Left cardiac atrium (tissue), 4 donors: ENCODE results near the gene IVNS1ABP. TPM values are rescaled to one million over a fixed set of nuclear protein-coding genes. Genes with fewer than 3 reads are reported as not detected.
"Not testable (repeated sequence)": the region's sequence is repeated elsewhere in the genome, so short reads cannot be mapped to it uniquely, and the experiment has no call there.

Experiments used
- ATAC-seq, 2 donors: fragments of 200-7000 bp; cut with Tn5 transposase; one replicate each; pipeline ENCODE4 v1.9.1; 2020; ENCODE audit warnings: mild to moderate bottlenecking in 2 of 2, moderate library complexity in 2 of 2
- DNase-seq: peaks from one replicate; pipeline ENCODE4 v3.0.0-alpha.2; 2020
- intact Hi-C, 2 donors: fragments of 100-400 bp; cut with DNase I; formaldehyde crosslinking; loops; one replicate each; pipeline versions ENCODE4 v1.14.1 to v1.15.1; 2022 to 2023
- long read RNA-seq: library from polyadenylated mRNA; unstranded; transcript quantifications from one replicate; pipeline ENCODE4 v2.0.0, GENCODE V29; 2021
- total RNA-seq, 2 donors: library from RNA; stranded (reverse); fragmentation: NEBNext Ultra II Directional; extraction: Animal tissue kit (Norgen Biotek cat#: 25700); gene quantifications; one replicate each; pipeline ENCODE4 v1.2.1, GENCODE V29; 2021
- donor health status: DM: no; HTN: yes; CAD: no.
- donor health status: DM: no; HTN: yes; CAD: no; lungs with severe emphysema.
- donor health status: DM: yes; HTN: yes; CAD: no.
- donor health status: Dilated cardiomyopathy.

Gene IVNS1ABP
- total RNA-seq, result 10 to 100 TPM; 33.2 to 33.3 TPM
- long read RNA-seq, full-length matches to known transcripts, result 16 of 27 reads
- long read RNA-seq, partial matches to known transcripts, result 8 of 27 reads
- long read RNA-seq, other reads (novel, unspliced or antisense), result 3 of 27 reads

DNA sequence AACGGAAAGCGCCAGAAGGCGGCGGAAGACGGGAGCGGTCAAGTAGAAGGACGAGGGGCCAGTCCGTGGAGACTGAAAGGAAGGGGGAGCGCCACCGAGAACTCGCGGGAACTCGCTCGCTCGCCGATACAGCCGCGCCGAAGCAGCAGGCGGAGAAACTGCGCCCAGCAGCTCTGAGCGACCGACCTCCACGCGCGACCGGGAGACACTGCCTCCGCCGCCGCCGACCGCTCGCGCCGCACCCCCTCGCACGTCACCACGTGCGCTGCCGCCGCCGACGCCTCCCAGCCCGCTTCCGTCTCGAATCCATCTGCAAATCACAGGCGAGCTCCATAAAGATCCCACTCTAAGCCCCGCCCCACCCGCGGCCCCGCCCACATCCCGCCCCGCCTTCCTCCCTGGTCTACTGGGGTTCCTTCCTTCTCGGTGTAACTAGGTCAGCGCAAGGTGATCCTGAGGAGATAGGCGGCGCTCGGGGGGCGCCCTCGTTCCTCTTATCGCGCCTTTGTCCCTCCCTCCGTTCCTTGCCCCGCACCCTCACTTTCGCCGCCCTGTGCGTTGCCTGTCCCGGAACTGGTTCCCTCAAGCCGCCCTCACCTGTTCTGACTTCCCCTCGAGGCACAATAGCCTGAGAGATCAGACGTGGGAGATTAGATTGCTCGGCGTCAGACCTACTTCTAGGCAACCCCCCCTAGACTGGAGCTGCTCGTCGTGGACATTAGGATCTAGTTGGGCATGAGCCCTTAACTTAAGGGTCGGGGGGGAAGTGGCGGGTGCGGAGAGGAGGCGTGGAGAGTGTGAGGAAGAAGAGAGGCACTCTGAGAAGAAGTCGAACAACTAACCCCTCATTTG, at the start of gene IVNS1ABP:
TSS of gene IVNS1ABP (minus strand) at position 210 of the 852 bp plus-strand sequence. CDS start 7,750 bp downstream, outside the sequence.
- DNase-seq (peak; percentile 95), ATAC-seq (peak; percentile 92 to 94)
- intact Hi-C loops, result loop anchor here (5.0 to 10.0 kb wide), 4 partner anchors 168 to 360 kb away; no protein-coding TSS in a partner anchor

DNA sequence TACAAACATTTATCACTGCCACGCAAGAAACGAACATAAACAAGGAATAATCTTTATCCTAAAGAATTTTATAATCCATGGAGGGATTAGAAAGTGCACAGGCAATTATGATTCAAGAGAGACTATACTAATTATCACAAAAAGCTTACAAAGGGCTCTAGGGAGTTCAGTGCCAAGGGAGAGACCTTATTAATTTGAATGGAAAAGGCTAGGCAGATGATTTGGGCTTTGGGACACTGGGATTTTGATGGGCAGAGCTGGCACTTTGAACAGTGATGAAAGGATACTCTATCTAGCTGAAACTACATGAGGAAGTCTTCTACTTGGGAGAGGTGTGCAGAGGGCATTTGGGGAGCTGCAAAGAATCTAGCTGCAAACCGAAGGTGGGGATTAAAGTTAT, 48.9 kb upstream of the IVNS1ABP start:
- DNase-seq (no peak), ATAC-seq (no peak)
- intact Hi-C loops, result no loop called here

DNA sequence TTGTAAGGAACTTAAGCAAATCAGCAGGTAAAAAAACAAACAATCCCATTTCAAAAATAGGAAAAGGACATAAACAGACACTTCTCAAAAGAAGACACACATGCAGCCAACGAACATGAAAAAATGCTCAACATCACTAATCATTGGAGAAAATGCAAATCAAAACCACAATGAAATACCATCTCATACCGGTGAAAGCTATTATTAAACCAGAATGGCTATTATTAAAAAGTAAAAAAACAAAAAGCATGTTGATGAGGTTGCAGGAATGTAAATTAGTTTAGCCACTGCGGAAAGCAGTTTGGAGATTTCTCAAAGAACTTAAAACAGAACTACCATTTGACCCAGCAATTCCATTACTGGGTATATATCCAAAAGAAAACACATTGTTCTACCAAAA, 47.5 kb upstream of the IVNS1ABP start:
- intact Hi-C loops, DNase-seq, ATAC-seq: not testable (repeated sequence)

DNA sequence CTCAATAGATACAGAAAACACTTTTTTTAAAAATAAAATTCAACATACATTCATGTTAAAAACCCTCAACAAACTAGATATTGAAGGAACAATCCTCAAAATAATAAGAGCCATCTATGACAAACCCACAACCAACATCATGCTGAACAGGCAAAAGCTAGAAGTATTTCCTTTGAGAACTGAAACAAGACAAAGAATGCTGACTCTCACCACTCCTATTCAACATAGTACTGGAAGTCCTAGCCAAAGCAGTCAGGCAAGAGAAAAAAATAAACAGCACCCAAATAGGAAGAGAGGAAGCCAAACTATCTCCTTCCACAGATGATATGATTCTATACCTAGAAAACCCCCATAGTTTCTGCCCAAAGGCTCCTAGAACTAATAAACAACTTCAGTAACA, 46.2 kb upstream of the IVNS1ABP start:
- DNase-seq, result no peak
- intact Hi-C loops, result no loop called here
- ATAC-seq, result no peak

DNA sequence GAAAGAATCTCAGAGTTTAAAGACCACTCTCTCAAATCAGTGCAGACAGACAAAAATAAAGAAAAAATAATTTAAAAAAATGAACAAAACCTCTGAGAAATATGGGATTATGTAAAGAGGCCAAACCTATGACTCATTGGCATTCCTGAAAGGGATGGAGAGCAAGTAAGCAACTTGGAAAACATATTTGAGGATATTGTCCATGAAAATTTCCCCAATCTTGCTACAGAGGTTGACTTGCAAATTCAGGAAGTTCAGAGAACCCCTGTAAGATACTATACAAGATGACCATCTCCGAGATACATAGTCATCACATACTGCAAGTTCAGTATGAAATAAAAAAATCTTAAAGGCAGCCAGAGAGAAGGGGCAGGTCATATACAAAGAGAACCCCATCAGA, 43.7 kb upstream of the IVNS1ABP start:
- no peak for ATAC-seq
- intact Hi-C loops, result no loop called here
- no peak for DNase-seq

DNA sequence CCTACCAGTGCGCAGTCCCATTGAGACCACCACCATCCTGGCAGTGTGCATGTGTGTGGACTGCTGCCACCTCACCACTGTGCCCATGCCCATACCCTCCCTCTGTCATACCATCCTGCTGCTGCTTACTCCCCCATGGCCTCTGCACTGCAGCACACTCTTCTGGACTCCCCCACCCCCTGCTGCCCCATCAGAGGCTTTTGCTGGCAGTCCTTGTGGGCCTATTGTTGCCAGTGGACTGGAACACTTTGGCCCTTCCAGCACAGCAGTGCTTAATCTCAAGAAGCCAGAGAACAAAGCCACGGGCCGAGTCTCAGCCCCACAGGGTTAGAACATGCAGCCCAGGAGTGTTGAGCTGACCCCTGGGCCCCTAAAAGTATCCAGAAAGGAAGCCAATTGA, 41.9 kb upstream of the IVNS1ABP start:
- intact Hi-C loops, result no loop called here
- DNase-seq (no peak), ATAC-seq (no peak)

DNA sequence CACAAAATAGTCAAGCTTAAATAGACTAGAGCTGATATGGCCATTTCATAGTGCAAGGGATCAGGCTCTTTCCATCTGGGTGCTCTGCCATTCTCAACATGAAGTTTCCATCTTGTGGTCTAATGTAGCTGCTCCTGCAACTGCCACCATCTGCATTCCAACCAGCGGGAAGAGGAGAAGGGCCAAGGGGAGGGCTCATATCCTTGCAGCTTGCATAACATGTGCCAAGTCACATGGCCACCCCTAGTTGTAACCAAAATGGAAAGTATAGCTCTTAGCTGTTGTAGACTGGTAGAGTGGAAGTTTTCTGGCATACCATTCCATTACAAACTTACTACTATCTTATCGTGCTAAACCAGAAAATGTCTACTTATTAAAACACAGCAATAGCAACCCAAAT, 38.9 kb upstream of the IVNS1ABP start:
- intact Hi-C loops, result no loop called here
- no peak for ATAC-seq
- DNase-seq, result no peak

DNA sequence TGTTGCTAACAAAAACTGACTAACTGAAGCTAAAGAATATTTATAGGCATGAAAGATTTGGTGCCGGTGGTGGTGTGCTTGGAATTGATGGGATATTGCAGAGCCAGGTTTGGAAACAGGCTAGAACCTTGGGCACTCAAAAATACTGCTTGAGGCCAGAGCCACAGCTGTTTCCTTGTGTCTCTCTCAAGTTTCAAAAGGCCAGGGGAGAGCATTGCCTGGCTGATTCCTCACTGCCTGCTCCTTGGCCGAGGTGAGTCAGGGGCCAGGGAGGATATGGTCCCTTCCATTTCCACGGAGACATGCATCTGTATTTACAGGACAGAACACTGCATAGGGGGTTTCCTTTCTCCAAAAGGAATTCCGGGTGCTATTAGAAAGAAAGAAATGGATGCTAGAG, 36.1 kb upstream of the IVNS1ABP start:
- no peak for DNase-seq
- no peak for ATAC-seq
- intact Hi-C loops, result no loop called here

DNA sequence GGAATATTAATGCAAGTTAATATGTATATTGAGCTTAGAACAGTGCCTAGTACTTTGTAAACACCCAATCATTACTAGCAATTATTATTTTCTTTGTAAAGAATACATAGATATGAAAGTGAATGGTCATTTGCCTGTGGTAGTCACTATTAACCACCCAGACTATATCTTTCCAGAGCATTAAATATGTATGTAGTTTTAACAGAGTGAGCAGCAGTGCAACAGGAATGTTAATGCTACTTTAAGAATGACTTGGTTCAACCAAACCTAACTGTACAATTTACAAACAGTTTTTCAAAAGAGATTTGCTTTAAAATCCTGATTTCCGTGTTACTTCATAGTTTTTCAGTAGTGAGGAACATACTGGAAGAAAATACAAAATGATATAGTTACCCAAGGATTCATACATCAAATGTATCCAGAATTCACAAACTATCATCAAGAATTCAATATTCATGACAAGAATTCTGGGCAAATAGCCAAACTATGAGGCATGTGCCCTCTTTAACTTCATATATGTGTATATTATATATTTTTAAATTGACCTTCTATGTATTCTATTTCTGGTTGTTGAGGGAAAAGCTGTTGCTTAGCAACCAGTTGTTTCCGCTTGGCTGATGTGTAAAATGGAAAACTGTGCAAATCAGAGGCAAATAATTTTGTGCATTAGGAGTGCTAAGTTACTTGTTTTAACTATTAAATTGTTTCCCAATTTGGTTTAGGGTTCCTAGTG, 34.9 kb upstream of the IVNS1ABP start:
- ATAC-seq, result no peak
- intact Hi-C loops, result no loop called here
- DNase-seq, result no peak

DNA sequence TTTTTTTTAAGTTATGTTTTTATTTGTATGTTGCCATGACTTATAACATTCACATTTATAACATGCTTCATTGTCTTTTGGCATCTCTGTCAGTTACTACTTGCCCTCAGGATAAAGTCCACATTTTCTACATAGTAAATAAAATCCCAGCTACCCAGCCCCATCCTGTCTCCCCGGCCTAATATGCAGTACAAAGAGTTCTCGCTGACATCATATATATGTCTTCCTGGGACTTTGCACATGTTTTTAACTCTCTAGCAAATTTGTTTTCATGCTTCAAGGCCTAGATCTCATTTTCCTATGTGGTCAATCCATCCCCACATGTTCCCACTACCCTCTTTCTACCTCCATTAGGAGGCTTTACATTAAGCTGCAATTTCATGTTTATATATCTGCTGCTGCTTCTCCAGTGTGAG, 33.0 kb upstream of the IVNS1ABP start:
- no peak for ATAC-seq
- DNase-seq, result no peak
- intact Hi-C loops, result no loop called here

DNA sequence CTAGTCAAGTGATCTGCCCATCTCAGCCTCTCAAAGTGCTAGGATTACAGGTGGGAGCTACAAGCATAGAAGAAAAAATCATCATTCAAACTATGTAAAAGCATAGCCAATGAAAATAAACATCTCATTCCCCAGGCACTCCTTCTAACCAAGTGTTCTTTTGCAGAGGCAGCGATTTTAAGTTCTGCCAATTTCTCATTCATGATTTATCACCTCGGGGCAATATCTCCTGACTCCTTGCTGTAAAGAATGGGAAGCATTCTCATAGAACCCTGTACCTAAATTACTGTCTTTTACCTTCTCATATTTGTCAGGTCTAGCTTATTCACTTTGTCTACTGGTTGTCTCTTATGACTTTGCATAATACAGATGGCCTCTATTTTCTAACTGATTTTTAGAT, 32.5 kb upstream of the IVNS1ABP start:
- ATAC-seq (no peak), DNase-seq (no peak)
- intact Hi-C loops, result no loop called here

DNA sequence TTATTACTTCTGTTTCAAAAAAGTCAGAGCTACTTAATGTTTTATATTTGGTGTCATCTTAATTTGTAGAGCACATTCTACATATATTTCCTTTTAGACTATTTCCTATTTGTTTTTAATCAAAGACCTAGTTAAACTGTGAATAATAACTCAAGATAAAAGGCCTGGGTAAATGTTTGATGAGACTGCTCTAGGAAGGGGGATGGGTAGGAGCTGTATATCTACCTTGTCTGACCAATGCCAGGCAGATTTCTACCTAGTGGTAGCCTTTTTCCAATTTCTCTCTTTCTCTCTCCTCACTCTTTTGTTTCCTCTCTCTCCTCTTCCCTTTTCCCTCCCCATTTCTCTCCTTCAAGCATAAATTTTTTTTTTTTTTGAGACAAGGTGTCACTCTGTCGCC, 31.9 kb upstream of the IVNS1ABP start:
- intact Hi-C loops, result no loop called here
- no peak for DNase-seq
- no peak for ATAC-seq

DNA sequence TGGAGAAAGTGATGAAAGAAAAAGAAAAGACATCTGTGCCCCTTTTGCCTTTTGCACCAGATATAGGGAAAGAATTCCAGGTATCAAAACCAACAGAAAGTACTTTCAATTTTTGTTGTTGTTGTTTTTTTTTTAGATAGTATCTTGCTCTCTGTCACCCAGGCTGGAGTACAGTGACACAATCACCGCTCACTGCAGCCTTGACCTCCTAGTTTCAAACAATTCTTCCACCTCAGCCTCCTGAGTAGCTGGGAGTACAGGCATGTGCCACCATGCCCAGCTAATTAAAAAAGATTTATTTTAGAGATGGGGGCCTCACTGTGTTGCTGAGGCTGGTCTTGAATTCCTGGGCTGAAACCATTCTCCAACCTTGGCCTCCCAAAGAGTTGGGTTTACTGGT, 31.3 kb upstream of the IVNS1ABP start:
- no peak for ATAC-seq
- intact Hi-C loops, result no loop called here
- DNase-seq, result no peak

DNA sequence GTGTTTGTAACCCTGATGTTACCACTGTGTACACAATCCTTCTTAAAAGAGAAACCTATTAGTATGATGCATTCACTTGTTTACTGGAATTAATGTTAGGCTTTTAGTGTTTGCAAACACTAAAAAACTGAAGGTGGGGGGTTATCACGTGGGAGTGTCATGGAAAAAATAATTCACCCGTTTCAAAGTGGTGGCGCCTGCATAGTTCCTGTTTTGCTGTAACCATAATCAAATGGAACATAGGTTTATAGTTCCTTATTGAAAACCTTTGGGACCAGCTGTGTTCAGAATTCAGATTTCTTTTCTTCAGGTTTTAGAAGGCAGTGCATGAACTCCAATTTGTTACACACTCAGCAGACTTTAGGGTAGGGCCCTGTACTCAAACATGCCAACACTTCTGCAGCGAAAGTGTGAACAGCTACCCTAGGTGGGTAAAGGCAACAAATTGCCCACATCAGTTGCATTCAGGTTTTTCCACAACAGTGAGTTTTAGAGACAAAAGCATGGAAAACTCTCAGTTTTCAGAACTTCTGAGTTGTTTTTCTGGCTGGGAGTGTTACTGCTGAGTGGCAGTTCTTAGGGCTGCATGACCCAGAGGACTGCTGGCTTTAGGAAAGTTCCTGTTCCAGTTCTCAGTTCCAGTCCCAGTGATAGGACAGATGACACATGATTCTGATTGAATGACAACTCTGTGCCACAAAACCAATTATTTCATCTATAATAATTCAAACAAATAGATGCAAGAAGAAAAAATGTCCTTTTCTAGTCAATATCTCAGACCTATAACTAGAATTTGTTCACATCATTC, 29.1 kb upstream of the IVNS1ABP start:
- intact Hi-C loops, result no loop called here
- DNase-seq, result no peak
- peak in 1 of 2 donors; percentile 68 for ATAC-seq

DNA sequence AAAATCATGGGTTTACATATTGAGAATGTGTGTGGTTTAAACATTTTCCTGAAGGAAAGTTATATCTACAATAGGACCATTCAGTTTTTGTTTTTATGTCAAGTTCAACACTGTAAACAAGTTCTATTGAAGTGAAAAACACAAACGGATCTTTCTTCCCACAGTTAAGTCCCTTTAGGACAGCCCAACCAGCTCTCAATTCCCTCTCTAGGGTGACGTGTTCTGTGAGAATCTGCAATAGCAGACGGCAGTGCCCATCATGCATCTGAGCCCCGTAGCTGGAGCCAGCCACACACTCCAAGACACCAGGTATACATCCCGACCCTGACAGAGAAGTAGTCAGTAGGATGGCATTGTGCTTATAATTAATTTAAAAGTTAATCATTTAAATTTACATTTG, 26.3 kb upstream of the IVNS1ABP start:
- DNase-seq (no peak), ATAC-seq (no peak)
- intact Hi-C loops, result no loop called here

DNA sequence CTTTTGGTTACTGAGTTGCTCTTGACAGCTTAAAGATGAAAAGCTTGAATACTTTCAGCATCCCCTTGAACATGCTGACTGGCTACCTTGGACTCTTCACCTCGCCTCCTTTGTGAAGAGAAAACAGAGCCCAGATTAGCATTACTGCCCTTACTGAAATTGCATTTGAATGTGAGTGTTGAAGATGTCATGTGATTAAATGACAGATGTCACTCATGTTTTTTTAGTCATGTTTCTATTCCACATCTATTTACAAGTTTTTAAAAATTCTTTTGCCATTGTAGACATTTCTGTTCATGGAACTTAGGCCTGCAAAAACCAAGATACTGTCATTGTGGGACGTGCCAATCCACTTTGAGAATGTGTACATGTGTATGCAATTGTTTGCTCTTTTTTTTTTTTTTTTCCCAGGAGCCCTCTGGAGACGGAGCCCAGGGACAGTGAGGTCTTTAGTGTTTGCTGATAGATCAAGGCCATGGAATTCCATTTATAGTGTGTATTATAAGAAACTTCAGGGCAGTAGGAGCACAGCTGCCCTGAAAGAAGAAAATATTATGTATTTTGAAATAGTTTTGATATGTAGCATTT, 25.7 kb upstream of the IVNS1ABP start:
- intact Hi-C loops, result no loop called here
- ATAC-seq, result no peak
- no peak for DNase-seq

DNA sequence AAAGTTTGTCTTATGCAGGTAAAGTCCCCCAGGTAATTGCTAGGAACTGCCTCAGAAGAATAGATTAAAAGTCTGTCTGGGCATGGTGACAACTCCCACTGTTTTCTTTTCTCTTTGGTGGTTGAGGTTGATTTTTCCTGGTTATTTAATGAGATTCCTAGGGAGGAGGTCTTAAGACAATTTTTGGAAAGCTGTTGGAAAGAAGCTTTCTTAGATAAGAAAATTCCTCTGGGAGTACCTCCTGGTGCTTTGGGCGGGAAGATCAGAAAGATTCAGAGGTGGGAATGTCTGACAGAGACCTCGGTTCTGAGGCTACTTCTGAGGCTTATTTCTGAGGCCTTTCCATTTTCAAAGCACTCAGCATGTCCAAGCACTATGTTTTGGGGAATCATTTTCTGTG, 25.0 kb upstream of the IVNS1ABP start:
- intact Hi-C loops, result no loop called here
- no peak for DNase-seq
- ATAC-seq, result no peak

DNA sequence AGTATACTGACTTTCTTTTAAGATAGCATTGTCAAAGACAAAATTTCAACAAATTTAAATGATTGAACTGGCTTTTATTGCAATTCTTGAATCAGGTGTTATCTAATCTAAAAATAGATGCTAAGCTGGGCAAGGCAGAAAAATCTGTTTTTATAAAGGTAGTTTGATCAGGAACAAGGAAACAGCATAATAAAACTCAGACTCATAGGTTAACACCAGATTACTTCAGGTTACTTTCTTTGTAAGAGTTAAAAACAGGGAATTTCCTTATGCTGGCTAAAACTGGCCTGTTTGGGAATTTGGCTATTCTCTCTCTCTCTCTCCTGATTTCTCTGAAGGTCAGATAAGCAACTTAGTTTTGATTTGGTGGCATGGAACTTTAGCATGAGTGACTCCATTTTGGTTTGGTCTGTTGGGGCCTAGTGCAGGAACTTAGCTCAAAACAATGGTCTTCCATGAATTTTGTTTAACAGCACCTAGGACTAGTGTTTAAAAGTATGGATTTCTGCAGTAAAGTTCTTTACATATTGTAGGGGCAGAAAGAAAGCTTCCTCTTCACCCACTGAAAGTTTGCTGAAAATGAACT, 24.2 kb upstream of the IVNS1ABP start:
- intact Hi-C loops, result no loop called here
- DNase-seq, result no peak
- no peak for ATAC-seq
